Middle frontal gyrus (tissue), 1 donor: ENCODE measurements around the gene KIAA1549.

Experiments
- DNase-seq: peaks from one replicate; pipeline ENCODE4 v3.0.0-alpha.2; 2015; ENCODE audit warnings: low spot score; ENCODE audit errors: extremely low spot score

Gene KIAA1549

DNA sequence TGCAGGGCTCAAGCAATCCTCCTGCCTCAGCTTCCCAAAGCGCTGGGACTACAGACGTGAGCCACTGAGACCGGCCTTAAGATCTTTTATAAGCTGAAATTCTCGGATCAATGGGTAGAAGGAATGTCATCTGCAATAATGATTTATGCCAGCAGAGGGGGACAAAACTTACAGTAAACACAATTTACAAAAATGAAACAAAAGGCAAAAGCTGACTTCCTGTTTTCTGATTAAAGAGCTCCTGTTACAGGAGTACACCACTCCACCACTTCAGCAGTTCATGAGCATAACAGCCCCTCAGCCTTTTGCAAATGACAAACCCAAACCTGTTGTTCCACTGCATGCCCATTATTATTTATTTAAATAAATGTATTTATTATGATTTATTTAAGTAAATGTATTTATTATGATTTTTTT lies 94.7 kb downstream of the KIAA1549 start:
- DNase-seq: peak; percentile 25

DNA sequence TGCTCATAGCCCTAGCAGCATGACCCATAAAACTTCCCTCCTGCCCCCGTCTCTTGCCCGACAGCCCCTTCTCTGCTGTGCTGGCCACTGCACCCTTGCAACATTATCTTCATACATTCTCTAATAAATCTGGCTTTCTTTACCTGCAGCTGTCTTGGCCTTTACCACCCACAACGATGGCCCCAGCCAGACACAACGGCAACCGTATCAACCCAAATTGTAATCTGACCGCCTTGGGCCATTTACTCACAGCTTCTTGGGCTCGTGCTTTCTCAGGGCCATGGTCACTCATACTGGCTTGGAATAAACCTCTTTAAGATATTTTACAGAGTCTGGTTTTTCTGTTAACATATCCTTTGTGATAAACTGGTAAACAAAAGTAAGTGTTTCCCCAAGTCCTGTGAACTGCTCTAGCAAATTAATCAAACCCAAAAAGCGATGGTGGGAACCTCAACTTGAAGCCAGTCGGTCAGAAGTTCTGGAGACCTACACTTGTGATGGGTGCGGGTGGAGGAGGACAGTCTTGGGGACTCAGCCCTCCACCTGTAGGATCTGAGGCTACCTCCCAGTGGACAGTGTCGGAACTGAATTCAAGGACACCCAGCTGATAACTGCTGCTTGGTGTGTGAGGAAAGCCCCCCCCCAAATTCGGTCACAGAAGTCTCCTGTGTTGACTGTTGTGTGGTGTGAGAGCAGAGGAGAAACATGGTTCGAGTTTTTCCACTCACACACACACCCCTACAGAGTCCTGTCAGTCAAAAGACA lies 95.6 kb downstream of the KIAA1549 start:
- DNase-seq: no peak

DNA sequence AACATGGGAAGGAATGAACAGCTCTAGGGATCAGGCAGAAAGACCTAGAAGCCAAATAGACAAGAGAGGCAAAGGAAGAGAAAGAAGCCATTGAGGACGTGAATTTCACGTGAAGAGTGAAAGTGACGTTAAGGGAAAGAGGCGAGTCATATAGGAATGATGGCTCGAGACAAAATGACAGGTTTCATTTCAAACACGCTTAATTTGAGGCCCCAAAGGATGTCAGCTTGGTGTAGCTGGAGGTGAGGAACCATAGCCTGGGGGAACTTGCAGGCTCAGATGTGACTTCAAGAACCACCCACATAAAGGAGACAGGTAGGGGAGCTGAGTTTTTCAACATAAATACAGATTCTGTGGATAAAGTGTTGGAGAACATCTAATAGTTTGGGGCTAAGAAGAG lies 98.9 kb downstream of the KIAA1549 start:
- no peak for DNase-seq

DNA sequence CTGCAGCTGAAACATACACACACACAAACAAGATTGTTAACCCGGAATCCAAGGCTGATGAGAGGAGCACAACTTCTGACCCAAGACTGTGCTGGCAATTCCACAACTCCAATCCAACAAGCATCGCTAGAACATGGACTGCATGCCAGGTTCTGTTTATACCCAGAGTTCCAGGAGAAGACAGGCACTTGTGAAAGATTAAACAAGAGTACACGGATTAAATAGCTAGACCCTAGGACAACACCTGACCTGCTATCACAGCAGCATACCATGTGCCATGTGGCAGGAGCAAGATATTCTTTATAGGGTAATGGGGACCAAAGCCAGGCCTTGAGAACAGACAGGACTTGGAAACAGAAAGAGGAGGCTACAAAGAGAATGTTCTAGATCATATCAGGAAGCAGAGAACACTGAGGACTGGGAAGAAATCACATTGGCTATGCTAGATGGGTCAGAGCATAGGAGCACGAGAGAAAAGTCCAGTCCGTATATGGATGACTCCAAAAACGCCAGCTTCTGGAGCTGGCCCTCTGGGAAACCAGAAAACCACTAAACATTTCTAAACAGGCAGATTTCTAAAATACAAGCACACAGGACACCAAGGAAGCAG lies 99.5 kb downstream of the KIAA1549 start:
- no peak for DNase-seq

DNA sequence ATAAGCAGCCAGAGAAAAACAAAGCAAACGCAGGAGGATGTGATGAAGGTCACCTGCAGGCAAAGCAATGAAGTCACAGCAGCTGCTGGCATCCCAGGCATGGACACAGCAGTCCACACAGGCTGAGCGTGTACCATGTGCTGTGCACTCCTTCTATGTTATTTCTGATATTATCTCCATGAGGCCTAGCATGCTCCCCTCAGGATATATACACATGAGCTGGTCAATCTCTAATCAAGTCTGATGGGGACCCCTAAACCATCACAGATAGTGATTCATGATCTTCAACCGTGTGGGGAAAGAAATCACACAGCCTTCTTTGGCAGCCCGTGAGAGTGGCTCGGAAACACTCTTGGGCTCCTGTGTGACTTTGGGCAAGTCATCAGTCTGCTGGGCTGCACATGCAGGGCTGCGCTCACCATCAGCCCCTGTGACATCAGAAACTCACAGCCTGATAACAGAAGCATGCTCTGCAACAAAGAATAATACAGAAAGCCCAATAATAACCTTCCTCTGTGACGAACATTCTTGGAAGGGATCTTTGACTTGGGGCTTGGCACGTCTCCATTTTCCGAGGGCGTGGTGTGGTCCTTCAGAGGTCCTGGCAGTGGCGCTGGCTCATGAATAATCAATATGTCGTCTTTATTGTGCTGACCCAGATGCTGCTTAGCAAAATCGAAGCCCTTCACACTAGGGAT lies 100.2 kb downstream of the KIAA1549 start:
- DNase-seq: no peak

DNA sequence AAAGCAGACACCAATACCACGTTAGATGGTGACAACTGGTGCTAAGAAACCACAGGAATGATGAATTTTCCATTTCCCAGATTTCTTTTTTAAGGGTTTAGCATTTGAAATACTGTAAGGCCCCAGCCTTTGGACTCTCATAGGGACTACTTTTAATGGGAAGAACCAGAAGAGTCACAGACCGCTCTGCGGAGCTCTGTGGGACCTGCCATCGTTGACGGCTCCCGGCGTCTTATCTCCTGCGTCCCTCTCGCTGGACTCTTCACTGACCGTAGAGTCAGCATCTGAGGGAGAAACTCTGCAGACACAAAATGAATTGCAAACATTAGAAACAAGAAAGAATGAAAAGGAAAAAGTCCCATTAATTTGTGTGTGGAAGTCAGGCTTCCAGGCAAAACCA lies 101.8 kb downstream of the KIAA1549 start:
- no peak for DNase-seq

DNA sequence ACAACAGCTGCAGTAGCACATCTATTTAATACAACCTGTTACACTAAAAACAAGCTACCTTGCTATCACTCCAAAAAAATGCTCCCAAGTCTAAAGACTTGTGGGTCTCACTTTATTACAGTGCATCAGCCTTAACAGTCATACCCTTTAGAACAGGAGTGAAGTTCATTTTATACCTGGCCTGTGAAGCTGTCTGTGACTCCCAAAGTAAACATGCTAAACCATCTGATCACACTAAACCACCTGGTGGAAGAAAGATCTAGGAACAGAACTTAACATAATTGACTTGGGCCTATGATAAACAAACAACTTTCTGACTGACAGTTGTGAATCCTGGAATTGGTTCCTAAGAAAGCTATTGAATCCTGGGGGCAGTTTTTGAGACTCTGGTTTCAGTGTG lies 102.3 kb downstream of the KIAA1549 start:
- DNase-seq: no peak

DNA sequence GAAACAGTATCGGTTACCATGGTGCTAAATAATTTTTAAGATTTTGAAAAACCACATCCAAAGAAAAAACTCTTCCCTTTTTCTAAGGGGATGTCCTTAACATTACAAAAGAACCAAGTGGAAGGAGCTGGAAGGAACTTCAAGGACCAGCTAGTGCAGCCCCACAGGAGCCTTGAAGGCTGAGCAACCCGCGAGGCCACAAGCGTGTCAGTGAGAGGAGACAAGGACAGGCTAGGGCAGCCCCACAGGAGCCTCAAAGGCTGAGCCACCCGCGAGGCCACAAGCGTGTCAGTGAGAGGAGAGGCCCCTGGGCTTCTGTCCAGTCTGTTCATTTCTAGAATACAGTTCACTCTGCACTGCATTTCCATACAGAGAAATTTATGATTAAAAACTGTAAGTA lies 103.1 kb downstream of the KIAA1549 start:
- DNase-seq: no peak

DNA sequence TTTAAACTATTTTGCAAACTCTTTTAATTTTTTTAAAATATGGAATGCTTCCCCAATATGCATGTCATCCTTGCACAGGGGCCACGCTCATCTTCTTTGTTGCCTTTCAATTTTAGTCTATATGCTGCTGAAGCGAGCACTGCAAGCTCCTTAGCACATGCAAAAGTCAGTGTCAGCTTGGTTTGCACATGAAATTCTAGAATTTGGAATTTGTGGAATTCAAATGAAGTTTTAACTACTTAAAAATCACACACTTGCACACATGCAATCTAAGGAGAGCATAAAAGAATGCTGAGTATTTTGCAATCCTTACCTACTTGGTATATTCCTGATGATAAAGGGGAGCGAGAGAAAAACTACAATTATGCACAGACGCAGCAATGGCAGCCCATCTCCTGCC lies 104.9 kb downstream of the KIAA1549 start:
- no peak for DNase-seq

DNA sequence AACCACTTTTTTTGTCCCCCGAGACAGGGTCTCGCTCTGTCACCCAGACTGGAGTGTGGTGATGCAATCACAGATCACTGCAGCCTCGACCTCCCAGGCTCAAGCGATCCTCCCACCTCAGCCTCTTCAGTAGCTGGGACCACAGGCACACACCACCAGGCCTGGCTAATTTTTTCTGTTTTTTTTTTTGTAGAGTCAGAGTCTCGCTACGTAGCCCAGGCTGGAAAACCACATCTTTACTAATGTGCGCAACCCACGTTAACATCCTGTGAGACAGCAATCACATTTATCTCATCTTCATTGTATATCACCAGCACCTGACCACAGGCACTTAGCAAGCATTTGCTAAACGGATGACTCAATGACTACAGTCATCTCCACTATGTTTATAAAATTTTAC lies 105.4 kb downstream of the KIAA1549 start:
- no peak for DNase-seq

DNA sequence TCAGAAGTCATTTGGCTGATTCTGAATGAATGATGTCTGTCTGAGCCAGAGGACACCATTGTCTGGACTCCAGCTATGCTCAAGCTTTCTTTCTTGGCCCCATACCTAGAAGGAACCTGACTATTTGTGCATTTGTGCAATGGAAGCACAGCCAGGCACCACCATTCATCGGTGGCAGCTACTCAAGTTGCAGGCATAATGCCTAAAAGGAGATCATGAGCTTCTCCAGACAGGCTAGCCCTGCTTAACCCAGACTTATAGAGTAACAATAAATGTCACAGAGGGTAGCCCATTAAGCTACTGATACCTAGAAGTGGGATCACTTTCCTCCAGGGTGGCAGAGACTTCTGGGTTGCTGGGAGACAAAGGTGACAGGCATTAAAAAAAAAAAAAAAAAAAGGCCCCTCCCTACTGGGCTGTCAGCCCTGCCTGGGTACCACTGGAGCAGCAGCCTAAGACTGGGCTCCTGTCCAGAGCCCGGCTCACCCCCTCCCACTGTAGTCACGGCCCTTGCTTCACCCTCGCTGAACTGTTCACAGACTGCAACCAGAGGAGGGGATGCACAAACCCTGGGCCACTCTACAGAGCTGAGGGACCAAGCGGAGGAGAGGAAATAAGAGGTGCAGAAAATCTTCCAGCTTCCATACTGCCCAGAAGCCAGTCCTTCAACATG lies 107.8 kb downstream of the KIAA1549 start:
- no peak for DNase-seq

DNA sequence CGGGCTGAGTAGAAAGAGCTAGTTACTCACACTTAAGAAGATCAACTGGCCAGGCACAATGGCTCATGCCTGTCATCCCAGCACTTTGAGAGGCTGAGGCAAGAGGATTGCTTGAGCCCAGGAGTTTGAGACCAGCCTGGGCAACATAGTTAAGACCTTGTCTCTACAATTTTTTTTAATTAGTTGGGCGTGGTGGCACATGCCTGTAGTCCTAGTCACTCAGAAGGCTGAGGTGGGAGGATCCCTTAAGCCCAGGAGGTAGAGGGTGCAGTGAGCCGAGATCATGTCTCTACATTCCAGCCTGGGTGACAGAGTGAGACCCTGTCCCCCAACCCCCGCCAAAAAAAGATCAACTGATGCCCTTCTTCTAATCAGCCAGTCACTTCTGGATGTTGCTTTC lies 108.6 kb downstream of the KIAA1549 start:
- no peak for DNase-seq

DNA sequence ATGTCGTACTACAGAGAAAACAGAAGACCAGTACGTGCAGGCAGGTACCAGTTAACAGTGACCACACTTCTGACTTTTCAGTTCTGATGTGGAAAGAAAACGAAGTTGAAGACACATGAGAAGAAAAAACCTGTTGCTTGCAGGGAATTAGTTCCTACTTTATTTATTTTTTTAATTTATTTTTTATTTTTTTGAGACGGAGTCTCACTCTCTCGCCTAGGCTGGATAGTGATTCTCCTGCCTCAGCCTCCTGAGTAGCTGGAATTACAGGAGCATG lies 109.4 kb downstream of the KIAA1549 start:
- DNase-seq: no peak

DNA sequence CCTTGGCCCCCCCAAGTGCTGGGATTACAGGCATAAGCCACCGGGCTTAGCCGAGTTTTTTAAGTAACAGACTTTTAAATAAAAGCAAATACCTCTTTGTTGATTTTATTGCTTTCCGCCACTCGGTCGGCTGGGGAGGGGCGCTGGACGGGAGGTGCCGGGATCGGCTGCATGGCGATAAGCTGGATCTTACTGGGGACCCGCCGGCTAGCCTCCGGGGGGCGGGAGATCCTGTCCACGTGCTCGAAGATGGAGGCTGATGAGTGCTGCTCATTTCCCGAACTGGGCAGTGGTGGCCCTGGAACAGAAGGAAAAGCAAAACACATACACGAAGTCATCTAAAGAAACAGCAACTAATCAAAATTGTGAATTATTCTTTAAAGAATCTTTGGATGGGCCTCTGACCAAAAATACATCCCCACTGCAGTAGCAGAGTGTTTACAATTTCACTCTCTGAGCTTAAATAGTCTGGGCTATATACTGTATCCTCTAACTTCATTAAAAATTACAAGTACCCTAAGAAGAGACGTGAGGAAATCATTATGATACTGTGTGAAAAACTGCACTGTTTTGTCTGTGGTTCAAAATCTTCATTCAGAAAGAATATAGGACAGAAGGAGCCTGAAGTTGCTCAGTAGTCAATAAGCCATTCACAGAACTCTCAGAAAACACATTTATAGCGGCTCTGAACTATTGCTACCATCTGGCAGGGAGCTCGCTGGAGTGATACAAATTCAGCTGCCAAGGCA lies 110.0 kb downstream of the KIAA1549 start:
- DNase-seq: no peak

DNA sequence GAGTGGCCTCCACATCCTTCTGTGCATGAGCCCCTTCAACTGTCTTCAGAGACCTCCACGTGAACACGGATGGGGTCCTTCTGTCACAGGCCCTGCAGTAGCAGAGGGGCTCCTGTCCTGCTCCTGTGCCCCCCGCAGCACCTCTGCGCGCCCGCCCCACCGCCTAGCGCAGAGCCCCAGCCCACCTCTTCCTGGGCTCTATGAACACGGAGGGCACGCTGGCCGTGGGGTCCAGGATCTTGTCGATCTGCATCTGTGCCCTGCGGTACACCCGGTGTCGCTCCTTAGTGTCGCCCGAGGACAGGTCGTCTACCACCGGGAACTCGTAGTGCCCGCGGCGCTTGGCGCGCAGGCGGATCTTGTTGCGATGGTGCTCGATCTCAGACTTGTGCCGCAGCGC lies 111.8 kb downstream of the KIAA1549 start:
- DNase-seq: no peak

DNA sequence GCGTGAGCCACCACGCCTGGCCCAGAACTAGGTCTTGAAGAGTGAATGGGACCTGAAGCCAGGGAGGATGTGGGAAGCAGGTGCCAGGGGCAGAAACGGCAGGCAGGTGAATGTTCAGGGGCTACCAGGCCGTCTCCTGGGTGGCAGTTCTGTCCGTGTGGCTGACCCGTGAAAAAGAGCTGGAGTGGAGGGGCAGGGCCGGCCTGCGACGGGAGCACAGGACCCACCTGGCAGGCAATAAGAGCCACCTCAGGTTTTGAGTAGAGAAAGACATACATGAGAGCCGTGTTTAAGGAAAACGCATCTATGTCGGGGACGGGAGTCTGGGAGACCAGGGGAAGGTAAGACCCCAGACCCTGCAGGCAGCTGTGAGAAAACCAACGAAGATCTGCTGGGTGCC lies 112.5 kb downstream of the KIAA1549 start:
- no peak for DNase-seq

DNA sequence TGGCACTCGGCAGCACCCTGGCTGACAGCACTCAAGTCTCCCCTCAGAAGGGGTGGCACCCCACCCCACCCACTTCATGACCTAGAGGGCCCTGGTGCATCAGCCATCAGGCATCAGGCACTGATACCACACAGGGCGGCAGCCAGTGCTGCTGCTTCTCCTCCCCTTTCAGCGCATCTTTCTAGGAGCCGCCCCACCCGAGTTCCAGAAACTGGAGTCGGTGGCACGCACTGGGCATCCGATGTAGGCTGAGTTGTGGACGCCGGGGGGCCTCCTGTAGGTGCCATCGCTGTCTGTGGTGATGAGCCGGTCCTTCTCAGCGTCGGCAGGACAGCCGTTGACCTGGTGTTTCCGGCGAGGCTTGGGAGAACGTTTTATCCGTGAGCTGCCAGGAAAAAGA lies 113.4 kb downstream of the KIAA1549 start:
- DNase-seq: no peak

DNA sequence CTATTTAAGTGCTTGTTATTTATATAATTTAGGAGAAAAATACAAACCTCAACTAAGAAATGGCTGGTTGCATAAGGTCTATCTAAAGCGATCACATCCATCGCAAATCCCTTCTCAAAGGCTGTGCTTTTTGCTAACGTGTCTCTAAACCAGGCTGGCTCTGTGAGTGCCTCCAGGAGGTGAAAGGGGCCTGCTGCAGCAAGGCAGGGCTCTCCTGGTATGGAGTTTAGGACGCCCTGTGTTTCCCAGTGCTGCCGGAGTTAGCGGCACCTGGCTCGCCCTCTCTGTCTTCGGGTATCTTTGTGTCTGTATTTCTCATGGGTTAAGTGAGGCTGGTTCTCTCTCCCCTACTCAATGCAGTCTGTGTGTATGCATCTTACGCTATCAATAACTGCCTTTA lies 114.8 kb downstream of the KIAA1549 start:
- DNase-seq: no peak

DNA sequence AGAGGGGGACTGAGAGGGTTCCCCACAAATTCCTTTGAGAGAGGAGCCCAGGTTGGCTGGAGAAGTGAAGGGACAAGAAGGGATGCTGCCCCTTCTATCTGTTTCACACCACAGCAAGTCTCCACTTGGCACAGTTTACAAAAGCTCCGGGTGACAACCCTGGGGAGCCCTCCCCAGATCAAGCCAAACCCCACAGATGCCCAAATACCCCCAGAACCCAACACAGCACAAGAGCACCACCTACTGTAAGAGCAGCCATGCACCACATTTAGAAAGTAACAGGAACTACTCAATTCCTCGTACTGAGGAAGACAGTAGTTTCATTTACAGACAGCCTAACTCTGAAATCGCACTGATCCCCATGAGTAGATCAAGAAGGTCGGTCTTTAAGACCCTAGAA lies 115.3 kb downstream of the KIAA1549 start:
- DNase-seq: no peak

DNA sequence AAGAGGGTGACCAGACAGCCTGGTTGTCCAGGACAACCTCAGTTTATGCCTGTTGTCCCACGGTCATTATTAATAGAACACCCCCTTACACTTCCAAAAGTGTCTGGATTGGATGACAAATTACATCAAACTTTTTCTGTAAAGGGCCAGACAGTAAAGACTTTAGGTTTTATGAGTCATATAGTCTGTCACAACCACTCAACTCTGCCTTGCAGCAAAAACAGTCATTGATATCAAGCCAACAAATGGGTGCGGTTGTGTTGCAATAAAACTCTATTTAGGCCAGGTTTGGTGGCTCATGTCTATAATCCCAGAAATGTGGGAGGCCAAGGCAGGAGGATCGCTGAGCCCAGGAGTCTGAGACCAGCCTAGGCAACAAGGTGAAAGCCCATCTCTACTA lies 116.5 kb downstream of the KIAA1549 start:
- no peak for DNase-seq

DNA sequence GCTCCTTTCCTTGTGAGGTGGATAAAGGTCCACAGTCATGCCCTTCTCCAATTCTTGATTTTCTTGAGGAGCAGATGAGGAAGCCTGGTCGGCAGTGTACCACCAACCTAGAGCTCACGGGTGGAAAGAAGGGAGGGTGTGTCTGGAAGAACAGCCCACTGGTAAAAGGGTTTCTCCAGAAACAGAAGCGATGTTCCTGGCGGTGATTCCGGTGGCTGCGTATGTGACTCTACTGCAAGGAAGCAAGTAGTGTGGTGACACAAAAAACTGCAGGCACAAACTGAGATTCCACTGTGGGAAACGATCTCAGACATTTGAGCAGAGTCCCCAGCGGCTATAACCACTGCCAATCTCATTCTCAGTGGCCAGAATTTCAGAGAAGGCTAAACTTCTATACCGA lies 117.3 kb downstream of the KIAA1549 start:
- DNase-seq: no peak

DNA sequence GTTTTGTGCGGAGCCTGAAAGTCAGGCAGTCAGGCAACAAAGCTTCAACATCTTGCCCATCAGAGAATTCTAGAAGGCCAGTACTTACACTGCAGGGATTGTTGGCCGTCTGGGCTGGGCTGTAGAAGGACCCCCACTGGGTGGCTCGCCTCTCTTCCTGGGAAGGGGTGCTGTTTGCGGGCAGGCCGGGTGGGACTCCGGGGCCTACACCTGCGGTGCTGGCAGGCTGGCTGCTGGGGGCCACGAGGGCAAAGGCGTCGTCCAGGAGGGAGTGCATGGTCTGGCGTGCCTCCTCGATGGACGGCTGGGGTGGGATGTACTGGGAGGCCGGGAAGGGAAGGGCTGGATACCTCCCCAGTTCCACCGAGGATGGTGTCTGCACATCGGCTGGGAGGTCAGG lies 120.1 kb downstream of the KIAA1549 start:
- DNase-seq: no peak
